Measurements from ENCODE around the gene ATP2B2. TPM values are rescaled to one million over a fixed set of nuclear protein-coding genes. Genes with fewer than 3 reads are reported as not detected.

The ATP2B2 gene
- total and polyA plus RNA-seq, 9 of the 15 experiments (the other 6 are each of a cell fraction or from before 2014, with no cell fraction given) = 0.06 TPM; not detected in 8

DNA sequence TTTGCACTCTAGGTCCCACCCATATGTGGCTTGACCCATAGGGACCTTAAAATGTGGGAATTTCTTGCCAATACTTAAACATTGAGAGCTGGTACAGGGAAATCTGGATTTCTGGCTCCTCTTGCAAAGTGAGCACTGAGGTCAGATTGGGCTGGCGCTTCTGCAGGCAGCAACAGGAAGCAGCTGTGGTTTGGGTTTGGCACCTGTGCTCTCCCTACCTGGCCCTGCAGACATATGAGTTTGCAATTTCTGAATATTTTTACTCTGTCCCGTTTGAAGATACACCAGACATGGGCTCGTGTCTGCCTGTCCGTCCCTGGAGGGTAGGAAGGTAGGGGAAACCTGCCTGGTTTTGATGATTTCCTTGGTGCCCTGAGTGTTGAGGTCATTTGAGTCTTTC is 109.7 kb downstream of the ATP2B2 start:
- intact Hi-C loops (cut with micrococcal nuclease) = no loop called here
- Histone ChIP-seq H3K79me2 (ENCODE audit: control insufficient read depth, insufficient read depth, low read length) (no peaks in the 10 kb centered on the region), H3K4me3 (no peak overlapping the region), H3K27me3 (ENCODE audit: control insufficient read depth in 2 of 2, insufficient read depth in 2 of 2, low read length in 2 of 2) (peaks cover 10 to 90% of the 10 kb centered on the region in 2 experiments; a peak in 3 of 5 replicates), H3K4me2 (ENCODE audit: insufficient read depth, low read length) (no peak overlapping the region), H3K9me3 (replicated peaks; ENCODE audit: control insufficient read depth, insufficient read depth, low read depth, low read length) (no peaks in the 10 kb centered on the region), H2AFZ (ENCODE audit: low read depth, low read length) (no peak overlapping the region), H3K9me1 (ENCODE audit: control insufficient read depth, insufficient read depth, low read length) (no peaks in the 10 kb centered on the region), H3K9ac (ENCODE audit: insufficient read depth in 1 of 2, low read depth in 2 of 2, low read length in 2 of 2) (no peak overlapping the region), H4K20me1 (replicated peaks; ENCODE audit: control insufficient read depth, insufficient read depth, low read length) (peaks cover 13% of the 10 kb centered on the region; the same call in 1 of the 2 replicates), H3K36me3 (ENCODE audit: control insufficient read depth, insufficient read depth, low read length) (no peaks in the 10 kb centered on the region), H3K27ac (ENCODE audit: extremely low read depth, low read depth, low read length) (no peak overlapping the region), H3K4me1 (replicated peaks in 1 of 2; ENCODE audit: control insufficient read depth in 2 of 2, insufficient read depth in 2 of 2, low read length in 2 of 2) (no peaks in the 10 kb centered on the region; a peak in 1 of 5 replicates)
- no peak for ATAC-seq
- DNase-seq (ENCODE audit: extremely low read depth in 1 of 4, low spot score in 3 of 4) = no peak
- no peak for TF ChIP-seq TGIF2 (CRISPR knock-in tag; IDR thresholded peaks at IDR 0.05)
- no peak for TF ChIP-seq PCBP2 (IDR thresholded peaks at IDR 0.05; ENCODE audit: low read depth, low read length, poor library complexity, severe bottlenecking)
- TF ChIP-seq HDAC3 (IDR thresholded peaks at IDR 0.05; ENCODE audit: borderline replicate concordance, partially characterized antibody) = no peak
- TF ChIP-seq, protein P1, sequence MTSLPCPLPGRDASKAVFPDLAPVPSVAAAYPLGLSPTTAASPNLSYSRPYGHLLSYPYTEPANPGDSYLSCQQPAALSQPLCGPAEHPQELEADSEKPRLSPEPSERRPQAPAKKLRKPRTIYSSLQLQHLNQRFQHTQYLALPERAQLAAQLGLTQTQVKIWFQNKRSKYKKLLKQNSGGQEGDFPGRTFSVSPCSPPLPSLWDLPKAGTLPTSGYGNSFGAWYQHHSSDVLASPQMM (CRISPR knock-in tag; IDR thresholded peaks at IDR 0.05) = no peak
- TF ChIP-seq SMAD1 (IDR thresholded peaks at IDR 0.05; ENCODE audit: low read depth, low read length, partially characterized antibody) = no peak
- TF ChIP-seq COPS2 (conservative IDR thresholded peaks at IDR 0.05) = no peak
- TF ChIP-seq SMAD3 (CRISPR knock-in tag; conservative IDR thresholded peaks at IDR 0.05) = no peak
- no peak for TF ChIP-seq NBN (IDR thresholded peaks at IDR 0.05; ENCODE audit: low read depth)
- TF ChIP-seq, protein P2, sequence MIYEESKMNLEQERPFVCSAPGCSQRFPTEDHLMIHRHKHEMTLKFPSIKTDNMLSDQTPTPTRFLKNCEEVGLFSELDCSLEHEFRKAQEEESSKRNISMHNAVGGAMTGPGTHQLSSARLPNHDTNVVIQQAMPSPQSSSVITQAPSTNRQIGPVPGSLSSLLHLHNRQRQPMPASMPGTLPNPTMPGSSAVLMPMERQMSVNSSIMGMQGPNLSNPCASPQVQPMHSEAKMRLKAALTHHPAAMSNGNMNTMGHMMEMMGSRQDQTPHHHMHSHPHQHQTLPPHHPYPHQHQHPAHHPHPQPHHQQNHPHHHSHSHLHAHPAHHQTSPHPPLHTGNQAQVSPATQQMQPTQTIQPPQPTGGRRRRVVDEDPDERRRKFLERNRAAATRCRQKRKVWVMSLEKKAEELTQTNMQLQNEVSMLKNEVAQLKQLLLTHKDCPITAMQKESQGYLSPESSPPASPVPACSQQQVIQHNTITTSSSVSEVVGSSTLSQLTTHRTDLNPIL (CRISPR knock-in tag; IDR thresholded peaks at IDR 0.05) = no peak
- no peak for TF ChIP-seq SNIP1 (IDR thresholded peaks at IDR 0.05; ENCODE audit: low read depth)
- no peak for TF ChIP-seq MAZ (CRISPR knock-in tag; conservative IDR thresholded peaks at IDR 0.05 in 1 of 2, IDR thresholded peaks at IDR 0.05 in 1 of 2)
- no peak for TF ChIP-seq ZNF184 (CRISPR knock-in tag; IDR thresholded peaks at IDR 0.05)
- TF ChIP-seq KAT7 (CRISPR knock-in tag; IDR thresholded peaks at IDR 0.05; ENCODE audit: borderline replicate concordance) = no peak
- FAIRE-seq = no peak
- ChIA-PET POLR2A (interaction anchor here (0.6 kb wide), 1 partner anchor 165 kb away, joined by 4 read pairs; no protein-coding TSS in a partner anchor), CTCF (ENCODE audit: low intra/inter-chr PET ratio) (no interaction called here)
- BruUV-seq (replicated peaks) = no TSS peak
- 0% methylated on average over 4 of the region's 4 CpGs for WGBS (ENCODE audit: insufficient coverage, low coverage, missing lambda C conversion rate)
- in situ Hi-C loops (cut with MboI) = no loop called here
